GM21360 (cell line): Measurements from ENCODE around the gene GHRL.
"Not testable (repeated sequence)": the region's sequence is repeated elsewhere in the genome, so short reads cannot be mapped to it uniquely, and the experiment has no call there.

Experiments used
- ATAC-seq: cut with Tn5 transposase; IDR thresholded peaks from one replicate; pipeline ENCODE4 v1.9.1; 2021; ENCODE audit warnings: mild to moderate bottlenecking, moderate library complexity; ENCODE audit not compliant: unreplicated experiment

GHRL gene

GRCh38 chr3:10278501-10278900 lies 14.2 kb downstream of the GHRL start:
- ATAC-seq = no peak

- no peak for ATAC-seq
Measured at GRCh38 chr3:10277115-10277625, 15.6 kb downstream of the GHRL start.

- no peak for ATAC-seq
Measured at GRCh38 chr3:10274601-10275000, 18.1 kb downstream of the GHRL start.

GRCh38 chr3:10273702-10274305 lies 18.9 kb downstream of the GHRL start:
- no peak for ATAC-seq

GRCh38 chr3:10272977-10273376 lies 19.8 kb downstream of the GHRL start:
- ATAC-seq = no peak

GRCh38 chr3:10272476-10272875 lies 20.3 kb downstream of the GHRL start:
- ATAC-seq = not testable (repeated sequence)

- ATAC-seq = no peak
Measured at GRCh38 chr3:10269443-10269842, 23.3 kb downstream of the GHRL start.

GRCh38 chr3:10268930-10269329 lies 23.8 kb downstream of the GHRL start:
- ATAC-seq = no peak

- no peak for ATAC-seq
Measured at GRCh38 chr3:10268116-10268515, 24.6 kb downstream of the GHRL start.

GRCh38 chr3:10266936-10267335 lies 25.8 kb downstream of the GHRL start:
- ATAC-seq = not testable (repeated sequence)

GRCh38 chr3:10265833-10266232 lies 26.9 kb downstream of the GHRL start:
- ATAC-seq = no peak

- ATAC-seq = no peak
Measured at GRCh38 chr3:10263646-10264363, 28.9 kb downstream of the GHRL start.

- no peak for ATAC-seq
Measured at GRCh38 chr3:10262027-10262426, 30.7 kb downstream of the GHRL start.

GRCh38 chr3:10260211-10260701 lies 32.5 kb downstream of the GHRL start:
- ATAC-seq = no peak

- no peak for ATAC-seq
Measured at GRCh38 chr3:10259798-10260197, 32.9 kb downstream of the GHRL start.

- no peak for ATAC-seq
Measured at GRCh38 chr3:10259036-10259435, 33.7 kb downstream of the GHRL start.

- no peak for ATAC-seq
Measured at GRCh38 chr3:10255835-10256234, 36.9 kb downstream of the GHRL start.

- ATAC-seq = no peak
Measured at GRCh38 chr3:10253731-10254130, 39.0 kb downstream of the GHRL start.

- ATAC-seq = no peak
Measured at GRCh38 chr3:10251006-10251405, 41.7 kb downstream of the GHRL start.

GRCh38 chr3:10249833-10250232 lies 42.9 kb downstream of the GHRL start:
- ATAC-seq = no peak

- no peak for ATAC-seq
Measured at GRCh38 chr3:10248984-10249748, 43.6 kb downstream of the GHRL start.
